Trophoblast cell (in vitro differentiated cells and primary cell): Measurements from ENCODE around the gene MRPL46.

Source experiments
- DNase-seq, 2 donors: peaks; one replicate each; pipeline ENCODE4 v3.0.0-alpha.2; 2016
- H2AFZ ChIP-seq: 2 replicates; pipeline ENCODE4 v1.6.1; 2013; ENCODE audit warnings: low read length, moderate library complexity, mild to moderate bottlenecking; ENCODE audit not compliant: insufficient read depth, poor library complexity
- H2AK5ac ChIP-seq: 2 replicates; pipeline ENCODE4 v1.6.1; 2013; ENCODE audit warnings: mild to moderate bottlenecking, low read length
- H2BK120ac ChIP-seq: 2 replicates; pipeline ENCODE4 v1.6.1; 2013; ENCODE audit warnings: low read length, mild to moderate bottlenecking, moderate library complexity; ENCODE audit not compliant: insufficient read depth, poor library complexity
- H2BK12ac ChIP-seq: 2 replicates; pipeline ENCODE4 v1.6.1; 2013; ENCODE audit warnings: mild to moderate bottlenecking, low read length, moderate library complexity
- H2BK5ac ChIP-seq: 2 replicates; pipeline ENCODE4 v1.6.1; 2013; ENCODE audit warnings: low read length, low read depth, moderate library complexity, mild to moderate bottlenecking; ENCODE audit not compliant: poor library complexity
- H3K14ac ChIP-seq: 2 replicates; pipeline ENCODE4 v1.6.1; 2013; ENCODE audit warnings: mild to moderate bottlenecking, low read length
- H3K18ac ChIP-seq: 2 replicates; pipeline ENCODE4 v1.6.1; 2013; ENCODE audit warnings: mild to moderate bottlenecking, low read length
- H3K23ac ChIP-seq: 2 replicates; pipeline ENCODE4 v1.6.1; 2013; ENCODE audit warnings: low read length
- H3K27ac ChIP-seq: 2 replicates; pipeline ENCODE4 v1.5.1; 2013; ENCODE audit warnings: low read depth, mild to moderate bottlenecking, inconsistent platforms, low read length, moderate library complexity
- H3K27me3 ChIP-seq: 2 replicates; pipeline ENCODE4 v1.6.1; 2013; ENCODE audit warnings: inconsistent platforms, mild to moderate bottlenecking, low read length, moderate library complexity; ENCODE audit not compliant: insufficient read depth
- H3K36me3 ChIP-seq, 2 experiments: 1 replicate in 1 of 2; 2 replicates in 1 of 2; pipeline ENCODE4 v1.6.1; 2013; ENCODE audit warnings: low read length in 2 of 2, mild to moderate bottlenecking in 2 of 2, moderate library complexity in 1 of 2; ENCODE audit not compliant: insufficient read depth in 2 of 2, control insufficient read depth in 1 of 2
- H3K4ac ChIP-seq: 2 replicates; pipeline ENCODE4 v1.6.1; 2013; ENCODE audit warnings: low read depth, mild to moderate bottlenecking, low read length, moderate library complexity
- H3K4me1 ChIP-seq, 2 experiments: 1 replicate in 1 of 2; 2 replicates in 1 of 2; pipeline ENCODE4 v1.6.1; 2013; ENCODE audit warnings: low read length in 2 of 2, mild to moderate bottlenecking in 2 of 2, moderate library complexity in 1 of 2; ENCODE audit not compliant: insufficient read depth in 2 of 2, control insufficient read depth in 1 of 2
- H3K4me2 ChIP-seq: 2 replicates; pipeline ENCODE4 v1.6.1; 2013; ENCODE audit warnings: inconsistent platforms, mild to moderate bottlenecking, low read length, moderate library complexity
- H3K4me3 ChIP-seq: 2 replicates; pipeline ENCODE4 v1.5.1; 2013; ENCODE audit warnings: mild to moderate bottlenecking, low read depth, low read length, inconsistent platforms
- H3K79me1 ChIP-seq: one replicate; pipeline ENCODE4 v1.6.1; 2013; ENCODE audit warnings: low read length
- H3K79me2 ChIP-seq: 2 replicates; pipeline ENCODE4 v1.6.1; 2013; ENCODE audit warnings: low read length, mild to moderate bottlenecking; ENCODE audit not compliant: control insufficient read depth, insufficient read depth, poor library complexity
- H3K9ac ChIP-seq: 2 replicates; pipeline ENCODE4 v1.6.1; 2013; ENCODE audit warnings: mild to moderate bottlenecking, low read length
- H3K9me3 ChIP-seq: 2 replicates; pipeline ENCODE4 v1.6.1; 2013; ENCODE audit warnings: low read depth, mild to moderate bottlenecking, control low read depth, inconsistent platforms, low read length; ENCODE audit not compliant: insufficient read depth
- H4K12ac ChIP-seq: 2 replicates; pipeline ENCODE4 v1.6.1; 2013; ENCODE audit warnings: low read depth, mild to moderate bottlenecking, low read length, moderate library complexity
- H4K8ac ChIP-seq: 2 replicates; pipeline ENCODE4 v1.6.1; 2013; ENCODE audit warnings: low read depth, mild to moderate bottlenecking, low read length, moderate library complexity
- H4K91ac ChIP-seq: one replicate; pipeline ENCODE4 v1.6.1; 2013; ENCODE audit warnings: low read depth, mild to moderate bottlenecking, low read length, moderate library complexity
- WGBS: extraction: QIAGEN DNeasy Blood & Tissue Kit; methylation state at CpG from one replicate; pipeline ENCODE4 v1.1.7; 2013; ENCODE audit warnings: missing lambda C conversion rate; ENCODE audit not compliant: insufficient read length, insufficient coverage; ENCODE audit errors: extremely low coverage; 5-methylcytosine and 5-hydroxymethylcytosine counted together

The MRPL46 gene

DNA sequence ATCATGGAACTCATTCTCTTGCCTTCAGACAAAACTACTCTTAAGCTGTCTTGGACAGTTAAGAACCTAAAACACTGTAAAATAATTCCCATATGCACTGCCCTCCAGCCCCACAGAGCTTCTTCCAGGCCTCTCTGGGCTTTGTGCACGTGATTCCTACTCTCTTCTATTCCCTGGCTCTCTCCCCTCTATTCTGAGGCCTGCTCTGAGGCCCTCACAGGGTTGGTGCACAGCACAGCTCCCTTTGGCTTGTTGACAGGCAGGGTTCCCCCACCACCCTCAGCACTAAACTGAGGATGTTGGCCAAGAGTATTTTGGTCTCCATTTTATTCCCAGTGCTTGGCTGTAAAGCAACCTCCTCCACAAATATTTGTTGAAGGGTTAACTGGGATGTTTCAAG lies 13.5 kb downstream of the MRPL46 start:
- no peak overlapping the region for H3K9ac ChIP-seq
- H4K12ac ChIP-seq, result no peak overlapping the region
- H3K23ac ChIP-seq, result no peak overlapping the region
- H2BK5ac ChIP-seq, result no peak overlapping the region
- H3K14ac ChIP-seq, result no peak overlapping the region
- no peaks in the 10 kb centered on the region for H3K27me3 ChIP-seq
- no peak overlapping the region for H3K18ac ChIP-seq
- no peak overlapping the region for H3K4me3 ChIP-seq
- no CpG with 5 or more reads among the region's 1 CpG for WGBS
- H2BK120ac ChIP-seq, result no peak overlapping the region
- no peak overlapping the region for H2AK5ac ChIP-seq
- no peak overlapping the region for H4K8ac ChIP-seq
- DNase-seq, result no peak
- no peak overlapping the region for H3K4ac ChIP-seq
- peaks cover 4 to 5% of the 10 kb centered on the region in 2 experiments for H3K36me3 ChIP-seq
- H4K91ac ChIP-seq, result no peak overlapping the region
- no peaks in the 10 kb centered on the region for H3K79me1 ChIP-seq
- no peaks in the 10 kb centered on the region for H3K9me3 ChIP-seq
- H3K4me2 ChIP-seq, result no peak overlapping the region
- H2BK12ac ChIP-seq, result no peak overlapping the region
- no peak overlapping the region for H2AFZ ChIP-seq
- H3K4me1 ChIP-seq, result peaks cover 3 to 10% of the 10 kb centered on the region in 2 experiments
- no peaks in the 10 kb centered on the region for H3K79me2 ChIP-seq
- no peak overlapping the region for H3K27ac ChIP-seq

DNA sequence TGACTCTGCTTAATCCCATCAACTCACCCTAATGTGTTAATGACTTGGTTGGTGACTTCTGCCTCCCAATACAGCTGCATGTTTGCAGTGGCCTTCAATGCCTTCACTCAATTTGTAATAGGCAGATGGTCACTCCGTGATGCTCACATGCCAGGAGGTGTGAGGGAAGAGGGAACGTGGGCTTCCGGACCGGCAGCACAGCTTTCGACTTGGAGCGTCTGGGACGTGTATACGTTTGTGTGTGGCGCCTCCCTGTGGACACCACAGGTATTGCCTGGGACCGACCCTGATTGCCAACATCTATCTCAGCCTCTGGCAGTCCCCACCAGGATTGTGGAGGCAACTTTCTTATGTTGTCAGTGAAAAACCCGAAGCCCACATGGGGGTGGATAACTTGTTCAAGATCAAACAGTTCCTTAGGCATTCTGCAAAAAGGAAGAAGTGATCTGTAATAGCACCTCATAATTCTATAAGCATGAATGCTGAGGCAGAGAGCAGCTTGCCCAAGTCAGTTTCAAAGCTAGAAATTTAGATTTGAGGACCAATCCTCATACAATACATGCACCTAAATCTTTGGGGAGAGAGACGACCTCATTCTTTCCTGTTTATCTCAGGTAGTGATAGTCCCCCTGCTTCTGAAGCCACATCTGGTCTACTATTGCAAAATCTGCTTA lies 16.9 kb downstream of the MRPL46 start:
- peak; percentile 60 to 78 for DNase-seq
- no peak overlapping the region for H3K4me3 ChIP-seq
- WGBS, result no CpG with 5 or more reads among the region's 12 CpGs

DNA sequence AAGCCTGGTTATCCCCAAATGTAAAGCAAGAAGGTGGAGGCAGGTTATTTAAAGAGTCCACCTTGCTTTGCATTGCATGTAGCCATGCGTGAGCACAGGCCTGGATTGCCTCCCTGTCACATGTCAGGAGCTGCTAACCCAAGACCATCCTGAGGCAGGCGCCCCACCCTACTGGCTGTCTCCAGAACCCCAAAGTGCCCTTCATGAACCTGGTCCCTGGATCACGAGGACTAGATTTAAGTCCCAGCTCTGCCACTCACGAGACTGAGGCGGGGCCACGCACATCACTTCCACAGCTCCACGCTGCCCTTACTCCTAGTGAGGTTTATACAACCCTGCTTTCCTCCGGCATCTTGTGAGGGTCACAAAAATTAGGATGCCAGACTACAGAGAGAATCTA lies 17.6 kb downstream of the MRPL46 start:
- no peak overlapping the region for H3K4ac ChIP-seq
- H3K27ac ChIP-seq, result no peak overlapping the region
- no peak overlapping the region for H4K8ac ChIP-seq
- no CpG with 5 or more reads among the region's 8 CpGs for WGBS
- H2AK5ac ChIP-seq, result no peak overlapping the region
- no peak overlapping the region for H3K18ac ChIP-seq
- no peaks in the 10 kb centered on the region for H3K27me3 ChIP-seq
- H4K12ac ChIP-seq, result no peak overlapping the region
- H2AFZ ChIP-seq, result no peak overlapping the region
- H2BK12ac ChIP-seq, result no peak overlapping the region
- DNase-seq, result no peak
- H3K4me3 ChIP-seq, result peak overlapping the region; percentile 25
- H3K9me3 ChIP-seq, result no peaks in the 10 kb centered on the region
- H3K79me2 ChIP-seq, result no peaks in the 10 kb centered on the region
- no peak overlapping the region for H2BK120ac ChIP-seq
- H3K4me1 ChIP-seq, result peaks cover 0 to 2% of the 10 kb centered on the region in 2 experiments
- H4K91ac ChIP-seq, result no peak overlapping the region
- no peak overlapping the region for H3K14ac ChIP-seq
- no peak overlapping the region for H3K23ac ChIP-seq
- H3K36me3 ChIP-seq, result no peaks in the 10 kb centered on the region
- H3K9ac ChIP-seq, result no peak overlapping the region
- H3K79me1 ChIP-seq, result no peaks in the 10 kb centered on the region
- H2BK5ac ChIP-seq, result no peak overlapping the region
- H3K4me2 ChIP-seq, result no peak overlapping the region

More for the DNA sequence above, 16.9 kb downstream of the MRPL46 start:
- Histone ChIP-seq H3K27ac (no peak overlapping the region), H3K14ac (no peak overlapping the region), H4K91ac (no peak overlapping the region), H3K4ac (no peak overlapping the region), H4K12ac (no peak overlapping the region), H3K27me3 (no peaks in the 10 kb centered on the region), H2AFZ (no peak overlapping the region), H3K4me2 (no peak overlapping the region), H3K4me1 (peaks cover 3 to 9% of the 10 kb centered on the region in 2 experiments), H3K36me3 (no peaks in the 10 kb centered on the region), H2BK5ac (no peak overlapping the region), H2BK120ac (no peak overlapping the region), H2BK12ac (no peak overlapping the region), H3K79me2 (no peaks in the 10 kb centered on the region), H2AK5ac (no peak overlapping the region), H3K23ac (no peak overlapping the region), H3K9ac (no peak overlapping the region), H3K9me3 (no peaks in the 10 kb centered on the region), H4K8ac (no peak overlapping the region), H3K79me1 (no peaks in the 10 kb centered on the region), H3K18ac (no peak overlapping the region)

DNA sequence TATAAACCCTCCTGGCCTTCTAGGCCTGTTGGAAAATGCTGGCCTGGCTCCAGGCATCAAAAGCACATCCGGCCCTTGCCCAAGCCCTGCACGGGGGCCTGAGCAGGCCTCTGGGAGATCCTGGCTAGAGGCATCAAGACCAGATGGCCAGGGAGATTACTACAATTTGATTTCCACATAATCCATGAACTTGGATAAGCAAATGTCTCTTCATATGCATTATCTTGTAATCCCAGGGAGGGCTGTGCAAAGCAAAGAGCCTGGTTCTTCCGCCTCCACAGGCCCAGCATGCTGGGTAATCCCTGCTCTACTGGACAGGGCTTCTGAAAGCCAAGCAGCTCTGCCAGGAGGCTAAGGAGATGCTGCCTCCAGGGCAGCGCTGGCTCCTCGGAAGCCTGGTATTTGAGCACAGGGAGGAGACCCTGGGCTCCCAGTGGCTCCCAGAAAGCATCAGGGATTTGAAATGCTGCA lies 18.2 kb downstream of the MRPL46 start:
- no peak overlapping the region for H4K8ac ChIP-seq

More for the DNA sequence above, 18.2 kb downstream of the MRPL46 start:
- Histone ChIP-seq H4K12ac (no peak overlapping the region), H4K91ac (no peak overlapping the region), H2AK5ac (no peak overlapping the region), H3K27me3 (no peaks in the 10 kb centered on the region), H3K4me3 (no peak overlapping the region), H3K79me1 (no peaks in the 10 kb centered on the region), H2AFZ (no peak overlapping the region), H3K18ac (no peak overlapping the region), H2BK5ac (no peak overlapping the region), H3K14ac (no peak overlapping the region), H2BK120ac (no peak overlapping the region), H3K4me2 (no peak overlapping the region), H3K4ac (no peak overlapping the region), H2BK12ac (no peak overlapping the region), H3K9me3 (no peaks in the 10 kb centered on the region), H3K23ac (no peak overlapping the region), H3K4me1 (no peaks in the 10 kb centered on the region), H3K27ac (no peak overlapping the region), H3K36me3 (no peaks in the 10 kb centered on the region), H3K9ac (no peak overlapping the region), H3K79me2 (no peaks in the 10 kb centered on the region)
- WGBS, result no CpG with 5 or more reads among the region's 5 CpGs
- DNase-seq, result no peak
